H1 (cell line): ENCODE measurements around the gene EGR2. TPM values are rescaled to one million over a fixed set of nuclear protein-coding genes. Genes with fewer than 3 reads are reported as not detected.
A peak's percentile ranks its signal among the peaks of the same experiment; 100 is the strongest.

Experiments used
- CTCF ChIA-PET: fragments of 300-600 bp; sonication (Branson Sonifier 250); formaldehyde crosslinking; loops from one replicate; lab custom pipeline; 2021; ENCODE audit not compliant: partially characterized antibody; lab: Charles Lee
- POLR2A ChIA-PET: fragments of 300-600 bp; sonication (Branson Sonifier 250); formaldehyde crosslinking; loops from one replicate; lab custom pipeline; 2021; ENCODE audit warnings: inconsistent platforms; ENCODE audit not compliant: partially characterized antibody; lab: Charles Lee
- DNase-seq, 2 experiments: peaks; one replicate each; pipeline versions ENCODE4 v3.0.0 to v3.0.0-alpha.2; 2010 to 2022; ENCODE audit warnings: low spot score in 2 of 2, low read depth in 1 of 2, mixed read lengths in 1 of 2
- FAIRE-seq: peaks from 2 replicates; lab custom pipeline; 2011; peaks lifted over from hg19 to GRCh38; lab: Jason Lieb, UNC
- H2AFZ ChIP-seq: 2 replicates; pipeline ENCODE4 v1.8.1; 2012; ENCODE audit warnings: low read length, inconsistent platforms
- H2AK5ac ChIP-seq: 2 replicates; pipeline ENCODE4 v1.6.1; 2013; ENCODE audit warnings: low read depth, low read length
- H2BK120ac ChIP-seq: replicated peaks from 2 replicates; pipeline ENCODE3; 2013; ENCODE audit warnings: low read depth, low read length, inconsistent platforms
- H2BK12ac ChIP-seq: 2 replicates; pipeline ENCODE4 v1.6.1; 2013; ENCODE audit warnings: low read depth, low read length
- H2BK15ac ChIP-seq: 2 replicates; pipeline ENCODE4 v1.6.1; 2013; ENCODE audit warnings: low read length
- H2BK20ac ChIP-seq: 2 replicates; pipeline ENCODE4 v1.6.1; 2013; ENCODE audit warnings: low read length
- H2BK5ac ChIP-seq: 2 replicates; pipeline ENCODE4 v1.6.1; 2013; ENCODE audit warnings: low read depth, low read length
- H3K14ac ChIP-seq: 2 replicates; pipeline ENCODE4 v1.6.1; 2013; ENCODE audit warnings: inconsistent platforms; ENCODE audit not compliant: insufficient read length
- H3K18ac ChIP-seq: 2 replicates; pipeline ENCODE4 v1.6.1; 2013; ENCODE audit warnings: low read length; ENCODE audit errors: extremely low read depth
- H3K23ac ChIP-seq: 2 replicates; pipeline ENCODE4 v1.6.1; 2013; ENCODE audit warnings: inconsistent platforms; ENCODE audit not compliant: insufficient read length
- H3K23me2 ChIP-seq: 2 replicates; pipeline ENCODE4 v1.6.1; 2013; ENCODE audit warnings: low read depth, low read length
- H3K27ac ChIP-seq: 2 replicates; pipeline ENCODE4 v1.6.1; 2011; ENCODE audit warnings: low read depth, low read length, inconsistent platforms
- H3K27me3 ChIP-seq, 4 experiments: replicated peaks in 1 of 4; 1 replicate in 1 of 4; 2 replicates in 3 of 4; pipeline versions ENCODE4 v1.6.1 to v1.8.1; 2011 to 2013; ENCODE audit warnings: low read length in 3 of 4, mild to moderate bottlenecking in 3 of 4, inconsistent platforms in 2 of 4, mixed read lengths in 2 of 4, moderate library complexity in 1 of 4; ENCODE audit not compliant: control insufficient read depth in 3 of 4, insufficient read depth in 3 of 4; ENCODE audit errors: extremely low read depth in 1 of 4
- H3K36me3 ChIP-seq, 4 experiments: 2 replicates each; pipeline versions ENCODE4 v1.6.1 to v1.8.1; 2011 to 2013; ENCODE audit warnings: mild to moderate bottlenecking in 4 of 4, low read length in 3 of 4, moderate library complexity in 2 of 4, control low read depth in 1 of 4, inconsistent platforms in 1 of 4; ENCODE audit not compliant: insufficient read depth in 4 of 4, control insufficient read depth in 2 of 4
- H3K4ac ChIP-seq: replicated peaks from 2 replicates; pipeline ENCODE3; 2013; ENCODE audit warnings: low read length, low read depth, mixed read lengths, inconsistent platforms; ENCODE audit not compliant: insufficient read length
- H3K4me1 ChIP-seq, 4 experiments: replicated peaks in 1 of 4; 1 replicate in 1 of 4; 2 replicates in 3 of 4; pipeline versions ENCODE4 v1.6.1 to v1.8.1; 2011 to 2013; ENCODE audit warnings: low read length in 3 of 4, inconsistent platforms in 2 of 4, mixed read lengths in 1 of 4; ENCODE audit not compliant: insufficient read depth in 4 of 4, control insufficient read depth in 3 of 4
- H3K4me2 ChIP-seq, 2 experiments: 2 replicates each; pipeline versions ENCODE4 v1.6.1 to v1.8.1; 2011 to 2013; ENCODE audit warnings: low read depth in 2 of 2, low read length in 2 of 2, control low read depth in 1 of 2, inconsistent platforms in 1 of 2, mild to moderate bottlenecking in 1 of 2; ENCODE audit not compliant: insufficient read depth in 1 of 2
- H3K4me3 ChIP-seq, 4 experiments: fragments of 200-600, 300-600 bp in 1 of 4; sonication (generic), shearing (Covaris generic), sonication (Bioruptor Twin) in 1 of 4; 2 replicates each; pipeline versions ENCODE4 v1.5.1 to v1.8.1; 2011 to 2016; ENCODE audit warnings: low read length in 4 of 4, low read depth in 3 of 4, control low read depth in 2 of 4, inconsistent platforms in 2 of 4, mild to moderate bottlenecking in 2 of 4, mixed read lengths in 1 of 4, moderate library complexity in 1 of 4; ENCODE audit not compliant: insufficient read depth in 2 of 4; ENCODE audit errors: extremely low read depth in 1 of 4
- H3K56ac ChIP-seq: replicated peaks from 2 replicates; pipeline ENCODE3; 2013; ENCODE audit warnings: low read depth, mild to moderate bottlenecking, mixed read lengths, low read length, inconsistent platforms; ENCODE audit not compliant: insufficient read length
- H3K79me1 ChIP-seq: 2 replicates; pipeline ENCODE4 v1.6.1; 2013; ENCODE audit warnings: low read depth, low read length, control low read depth
- H3K79me2 ChIP-seq, 2 experiments: 2 replicates each; pipeline versions ENCODE4 v1.6.1 to v1.8.1; 2012 to 2013; ENCODE audit warnings: low read length in 2 of 2, mild to moderate bottlenecking in 2 of 2, inconsistent platforms in 1 of 2; ENCODE audit not compliant: insufficient read depth in 2 of 2, control insufficient read depth in 1 of 2
- H3K9ac ChIP-seq, 4 experiments: replicated peaks in 1 of 4; 1 replicate in 1 of 4; 2 replicates in 3 of 4; pipeline versions ENCODE4 v1.6.1 to v1.8.1; 2011 to 2013; ENCODE audit warnings: low read depth in 3 of 4, low read length in 3 of 4, control low read depth in 2 of 4, mild to moderate bottlenecking in 2 of 4, moderate library complexity in 2 of 4, inconsistent platforms in 1 of 4; ENCODE audit errors: extremely low read depth in 1 of 4
- H3K9me3 ChIP-seq, 2 experiments: 2 replicates each; pipeline versions ENCODE4 v1.6.1 to v1.8.1; 2012 to 2013; ENCODE audit warnings: mild to moderate bottlenecking in 2 of 2, moderate library complexity in 2 of 2, control low read depth in 1 of 2, inconsistent platforms in 1 of 2, low read depth in 1 of 2, low read length in 1 of 2, mixed read lengths in 1 of 2; ENCODE audit not compliant: insufficient read depth in 2 of 2
- H4K20me1 ChIP-seq, 2 experiments: replicated peaks in 1 of 2; 2 replicates each; pipeline versions ENCODE3 to v1.8.1; 2011 to 2013; ENCODE audit warnings: inconsistent platforms in 2 of 2, low read length in 2 of 2, mild to moderate bottlenecking in 1 of 2; ENCODE audit not compliant: insufficient read depth in 2 of 2, control insufficient read depth in 1 of 2
- H4K5ac ChIP-seq: 2 replicates; pipeline ENCODE4 v1.6.1; 2013; ENCODE audit warnings: low read length, low read depth, mixed read lengths, inconsistent platforms; ENCODE audit not compliant: insufficient read length
- H4K8ac ChIP-seq: 2 replicates; pipeline ENCODE4 v1.8.0; 2013; ENCODE audit warnings: mild to moderate bottlenecking, moderate library complexity, low read length, inconsistent platforms; ENCODE audit not compliant: insufficient read depth; ENCODE audit errors: extremely low read depth
- H4K91ac ChIP-seq: replicated peaks from 2 replicates; pipeline ENCODE3; 2013; ENCODE audit warnings: low read length, mixed read lengths, inconsistent platforms; ENCODE audit not compliant: insufficient read length
- GTF2F1 ChIP-seq: IDR thresholded peaks from 2 replicates; pipeline ENCODE4 v1.6.1; 2012; ENCODE audit warnings: low read depth, low read length, improper control_type of control experiment, borderline replicate concordance
- RAD21 ChIP-seq, 2 experiments: IDR thresholded peaks in 1 of 2; conservative IDR thresholded peaks in 1 of 2; 2 replicates each; pipeline ENCODE4 v1.6.1; 2011; ENCODE audit warnings: low read depth in 2 of 2, low read length in 2 of 2, improper control_type of control experiment in 1 of 2, inconsistent platforms in 1 of 2, mild to moderate bottlenecking in 1 of 2, moderate library complexity in 1 of 2
- WGBS, 2 experiments: shearing (Covaris generic) in 1 of 2; methylation state at CpG; one replicate each; pipeline versions ENCODE4 v1.1.6 to v1.1.7; 2013 to 2015; ENCODE audit warnings: low lambda C conversion rate in 2 of 2, mixed read lengths in 2 of 2, inconsistent platforms in 1 of 2, low coverage in 1 of 2, missing lambda C conversion rate in 1 of 2; ENCODE audit not compliant: insufficient replicate concordance in 2 of 2, insufficient coverage in 1 of 2, insufficient read length in 1 of 2; ENCODE audit errors: extremely low coverage in 1 of 2, missing lambda C conversion rate in 1 of 2; 5-methylcytosine and 5-hydroxymethylcytosine counted together
- polyA plus RNA-seq, 7 experiments: library from polyadenylated mRNA; depleted of rRNA in 3 of 7; stranded (reverse) in 5 of 7; unstranded in 2 of 7; fragments of >200 nt in 5 of 7; fragments of 200-250 nt in 2 of 7; gene quantifications; 1 replicate in 5 of 7; 2 replicates in 1 of 7; 4 replicates in 1 of 7; pipeline versions ENCODE4 v1.2.1 to v1.2.3, GENCODE V29; 2011 to 2013; ENCODE audit warnings: missing spikeins in 2 of 7, mixed read lengths in 2 of 7
- total RNA-seq: library from RNA; stranded (reverse); fragmentation: NEBNext Ultra II Directional; extraction: Animal tissue kit (Norgen Biotek cat#: 25700); gene quantifications from 2 replicates; pipeline ENCODE4 v1.2.1, GENCODE V29; 2021

The EGR2 gene
- total and polyA plus RNA-seq, 2 of the 8 experiments (the other 6 are each of a cell fraction or from before 2014, with no cell fraction given): 1.3 to 2.1 TPM

- Histone ChIP-seq H3K79me2 (no peaks in the 10 kb centered on the region), H3K18ac (no peak overlapping the region), H3K14ac (no peak overlapping the region), H2AFZ (peak overlapping the region; percentile 91), H3K79me1 (no peaks in the 10 kb centered on the region), H2BK20ac (no peak overlapping the region), H3K9me3 (no peaks in the 10 kb centered on the region), H2BK5ac (no peak overlapping the region)
- POLR2A ChIA-PET: interaction anchor here (0.9 kb wide), 1 partner anchor 16 kb away, joined by 3 read pairs; no protein-coding TSS in a partner anchor
- TF ChIP-seq RAD21 (IDR thresholded peaks at IDR 0.05 in 1 of 2, conservative IDR thresholded peaks at IDR 0.05 in 1 of 2; ENCODE audit: low read depth in 2 of 2, low read length in 2 of 2): peak in 1 of 2 experiments; percentile 34; a peak in 2 of 4 replicates
- TF ChIP-seq GTF2F1: no peak
- TF ChIP-seq, all 59 proteins: peak for 1
- Histone ChIP-seq H4K91ac (no peak overlapping the region), H2BK120ac (no peak overlapping the region), H3K27ac (no peak overlapping the region), H3K23me2 (no peaks in the 10 kb centered on the region), H3K4me3 (no peak overlapping the region), H3K36me3 (no peaks in the 10 kb centered on the region), H3K4me1 (no peaks in the 10 kb centered on the region; a peak in 2 of 7 replicates), H3K4ac (no peak overlapping the region), H2BK12ac (no peak overlapping the region), H3K27me3 (no peaks in the 10 kb centered on the region), H4K20me1 (no peaks in the 10 kb centered on the region), H3K23ac (no peak overlapping the region), H2AK5ac (no peak overlapping the region), H3K9ac (no peak overlapping the region), H4K8ac (peak overlapping the region; percentile 71; the same call in 1 of the 2 replicates), H3K56ac (no peak overlapping the region), H2BK15ac (no peak overlapping the region), H4K5ac (no peak overlapping the region), H3K4me2 (no peak overlapping the region)
- WGBS, 2 experiments: 73% methylated on average over 6 of the region's 6 CpGs; no CpG with 5 or more reads in 1 of the 2 experiments
- CTCF ChIA-PET: interaction anchor here (0.6 kb wide), 1 partner anchor 193 kb away, joined by 3 read pairs; no protein-coding TSS in a partner anchor
- FAIRE-seq: no peak
- no peak for DNase-seq
These were observed 42.2 kb upstream of the EGR2 start for GRCh38 chr10:62858364-62858763.
